GM12878 (cell line): ENCODE data around the gene CCN6. TPM values are rescaled to one million over a fixed set of nuclear protein-coding genes. Genes with fewer than 3 reads are reported as not detected.

Experiments used
- ATAC-seq: fragments of 200-7000 bp; cut with Tn5 transposase; 3 replicates; pipeline ENCODE4 v1.9.1; 2020; ENCODE audit warnings: mild to moderate bottlenecking, moderate library complexity
- BruUV-seq: library from RNA; stranded (reverse); fragments of 400-500 nt; replicated peaks from 2 replicates; lab custom pipeline; 2021; lab: Mats Ljungman, UMichigan
- CTCF ChIA-PET: fragments of 300-600 bp; sonication (Branson Sonifier 250); formaldehyde crosslinking; extraction: SDS; loops from one replicate; lab custom pipeline; 2021; ENCODE audit warnings: inconsistent platforms; lab: Yijun Ruan, JAX
- POLR2A ChIA-PET: fragments of 350-600 bp; formaldehyde crosslinking; extraction: SDS; loops from one replicate; lab custom pipeline; 2021; ENCODE audit warnings: inconsistent platforms; lab: Charles Lee
- RAD21 ChIA-PET: fragments of 300-600 bp; sonication (Branson Sonifier 250); formaldehyde crosslinking; loops from one replicate; lab custom pipeline; 2023; ENCODE audit warnings: antibody characterized with exemption; ENCODE audit not compliant: unreplicated experiment; lab: Charles Lee
- SMC1A ChIA-PET: fragments of 300-600 bp; sonication (Branson Sonifier 250); formaldehyde crosslinking; loops from one replicate; lab custom pipeline; 2023; ENCODE audit not compliant: unreplicated experiment, uncharacterized antibody; lab: Charles Lee
- DNase-seq: peaks from one replicate; pipeline ENCODE4 v3.0.0-alpha.2; 2011; ENCODE audit warnings: low read depth, low spot score
- FAIRE-seq: peaks from 3 replicates; lab custom pipeline; 2011; peaks lifted over from hg19 to GRCh38; lab: Jason Lieb, UNC
- H2AFZ ChIP-seq: 2 replicates; pipeline ENCODE4 v1.6.0; 2011; ENCODE audit warnings: low read depth, low read length, control low read depth; ENCODE audit not compliant: control insufficient read depth
- H3K27ac ChIP-seq: 2 replicates; pipeline ENCODE4 v1.5.1; 2011; ENCODE audit warnings: control low read depth; ENCODE audit not compliant: control insufficient read depth, insufficient read depth
- H3K27me3 ChIP-seq, 2 experiments: replicated peaks in 1 of 2; 2 replicates each; pipeline versions ENCODE4 v1.6.0 to v1.6.1; 2011; ENCODE audit warnings: low read length in 1 of 2; ENCODE audit not compliant: control insufficient read depth in 2 of 2, insufficient read depth in 2 of 2
- H3K36me3 ChIP-seq, 2 experiments: 2 replicates each; pipeline ENCODE4 v1.5.1; 2011; ENCODE audit warnings: low read length in 1 of 2; ENCODE audit not compliant: control insufficient read depth in 2 of 2, insufficient read depth in 2 of 2
- H3K4me1 ChIP-seq: 2 replicates; pipeline ENCODE4 v1.6.1; 2011; ENCODE audit warnings: mild to moderate bottlenecking, low read length, moderate library complexity, mixed read lengths; ENCODE audit not compliant: control insufficient read depth, insufficient read depth
- H3K4me2 ChIP-seq: 2 replicates; pipeline ENCODE4 v1.6.0; 2011; ENCODE audit warnings: control low read depth; ENCODE audit not compliant: control insufficient read depth, insufficient read depth
- H3K4me3 ChIP-seq: fragments of 200-600 bp; sonication (generic); 2 replicates; pipeline ENCODE4 v1.5.1; 2016
- H3K79me2 ChIP-seq: 2 replicates; pipeline ENCODE4 v1.6.0; 2011; ENCODE audit warnings: low read length; ENCODE audit not compliant: control insufficient read depth, insufficient read depth
- H3K9ac ChIP-seq: 2 replicates; pipeline ENCODE4 v1.8.0; 2011; ENCODE audit warnings: low read length, control low read depth, mixed read lengths; ENCODE audit not compliant: control insufficient read depth, insufficient read depth
- H3K9me3 ChIP-seq: replicated peaks from 3 replicates; pipeline ENCODE4 v1.5.1; 2011; ENCODE audit warnings: mild to moderate bottlenecking, low read length; ENCODE audit not compliant: control insufficient read depth, insufficient read depth
- H4K20me1 ChIP-seq: 2 replicates; pipeline ENCODE4 v1.6.0; 2011; ENCODE audit not compliant: control insufficient read depth, insufficient read depth
- ASH2L ChIP-seq: fragments of 300-600, 200-600 bp; sonication (generic); IDR thresholded peaks from 2 replicates; pipeline ENCODE4 v1.6.1; 2017; ENCODE audit warnings: low read depth, mild to moderate bottlenecking, borderline replicate concordance
- CBX3 ChIP-seq: fragments of 200-600 bp; sonication (generic); IDR thresholded peaks from 2 replicates; pipeline ENCODE4 v1.6.1; 2016; ENCODE audit warnings: low read depth, borderline replicate concordance
- CHD2 ChIP-seq: IDR thresholded peaks from 2 replicates; pipeline ENCODE4 v1.6.1; 2011; ENCODE audit warnings: low read depth, low read length, improper control_type of control experiment, borderline replicate concordance
- EZH2 ChIP-seq: IDR thresholded peaks from 2 replicates; pipeline ENCODE4 v1.6.1; 2012; ENCODE audit warnings: low read depth, mild to moderate bottlenecking, control low read depth, inconsistent platforms, low read length, borderline replicate concordance; ENCODE audit not compliant: control insufficient read depth
- IRF4 ChIP-seq: IDR thresholded peaks from 2 replicates; pipeline ENCODE4 v1.6.1; 2011; ENCODE audit warnings: low read depth, low read length
- LARP7 ChIP-seq: fragments of 450-650 bp; IDR thresholded peaks from 2 replicates; pipeline ENCODE4 v1.6.1; 2017; ENCODE audit warnings: mild to moderate bottlenecking
- NBN ChIP-seq: fragments of 450-650 bp; IDR thresholded peaks from 2 replicates; pipeline ENCODE4 v1.6.1; 2016
- NFXL1 ChIP-seq: fragments of 450-650 bp; IDR thresholded peaks from 2 replicates; pipeline ENCODE4 v1.6.1; 2017; ENCODE audit warnings: antibody characterized with exemption, mild to moderate bottlenecking, borderline replicate concordance
- RAD51 ChIP-seq: fragments of 450-650 bp; IDR thresholded peaks from 2 replicates; pipeline ENCODE4 v1.6.1; 2016; ENCODE audit warnings: moderate library complexity, mild to moderate bottlenecking, inconsistent platforms
- SIX5 ChIP-seq: IDR thresholded peaks from 2 replicates; pipeline ENCODE4 v1.6.1; 2011; ENCODE audit warnings: mild to moderate bottlenecking, low read depth, low read length, moderate library complexity; ENCODE audit not compliant: severe bottlenecking
- TARDBP ChIP-seq: IDR thresholded peaks from 2 replicates; pipeline ENCODE4 v1.6.1; 2016; ENCODE audit warnings: borderline replicate concordance
- TCF12 ChIP-seq: IDR thresholded peaks from 2 replicates; pipeline ENCODE4 v1.6.1; 2011; ENCODE audit warnings: low read depth, mild to moderate bottlenecking, low read length
- ZNF217 ChIP-seq: fragments of 450-650 bp; IDR thresholded peaks from 2 replicates; pipeline ENCODE4 v1.6.1; 2017; ENCODE audit warnings: antibody characterized with exemption, mild to moderate bottlenecking
- ZNF274 ChIP-seq: IDR thresholded peaks from one replicate; pipeline ENCODE4 v1.8.0; 2011; ENCODE audit not compliant: insufficient read length, insufficient read depth
- ZSCAN29 ChIP-seq: fragments of 450-650 bp; IDR thresholded peaks from 2 replicates; pipeline ENCODE4 v1.6.1; 2017; ENCODE audit warnings: mild to moderate bottlenecking, moderate library complexity
- whole genome bisulfite sequencing: methylation state at CpG from one replicate; pipeline ENCODE4 v1.1.6; 2016; ENCODE audit warnings: low lambda C conversion rate; ENCODE audit not compliant: insufficient replicate concordance, insufficient coverage; ENCODE audit errors: missing lambda C conversion rate; 5-methylcytosine and 5-hydroxymethylcytosine counted together
- in situ Hi-C: fragments of 300-500 bp; cut with MboI; formaldehyde crosslinking; loops from 9 replicates; pipeline ENCODE4 v1.14.3; 2018; ENCODE audit warnings: mixed read lengths
- intact Hi-C: fragments of 100-400 bp; cut with micrococcal nuclease; formaldehyde crosslinking; loops from one replicate; pipeline ENCODE4 v1.14.2; 2022; ENCODE audit not compliant: unreplicated experiment
- polyA plus RNA-seq, 11 experiments: library from polyadenylated mRNA; depleted of rRNA in 4 of 11; unstranded in 6 of 11; stranded (reverse) in 5 of 11; fragments of >200 nt; fragmentation: Nextera tagmentation in 4 of 11; fragmentation: Illumina TruSeq in 1 of 11; extraction: Ambion mirVana in 4 of 11; extraction: Trizol in 1 of 11; gene quantifications; 1 replicate in 1 of 11; 2 replicates in 10 of 11; pipeline versions ENCODE4 v1.2.1 to v1.2.3, GENCODE V29; 2011 to 2016; ENCODE audit warnings: inconsistent platforms in 2 of 11, missing spikeins in 2 of 11, low read depth in 1 of 11
- total RNA-seq, 4 experiments: library from RNA; depleted of rRNA in 3 of 4; stranded (reverse); fragments of >200 nt in 3 of 4; fragmentation: Illumina TruSeq in 1 of 4; extraction: Trizol in 1 of 4; gene quantifications; 2 replicates each; pipeline versions ENCODE4 v1.2.1 to v1.2.3, GENCODE V29; 2013 to 2021
- TF ChIP-seq, protein P1 (sequence below): fragments of 450-650 bp; formaldehyde crosslinking; IDR thresholded peaks from 2 replicates; pipeline ENCODE4 v1.4.0; 2022; ENCODE audit warnings: mild to moderate bottlenecking, moderate library complexity
- TF ChIP-seq, protein P2 (sequence below): fragments of 450-650 bp; IDR thresholded peaks from 2 replicates; pipeline ENCODE4 v1.6.1; 2016; ENCODE audit warnings: mild to moderate bottlenecking, moderate library complexity, borderline replicate concordance
- TF ChIP-seq, protein P3 (sequence below): IDR thresholded peaks from 2 replicates; pipeline ENCODE4 v1.6.1; 2012; ENCODE audit warnings: low read length, inconsistent platforms

Gene CCN6
- total and polyA plus RNA-seq, 10 of the 15 experiments (the other 5 are each of a cell fraction or from before 2014, with no cell fraction given) = 0.05 to 0.24 (median 0.19) TPM; not detected in 5

DNA sequence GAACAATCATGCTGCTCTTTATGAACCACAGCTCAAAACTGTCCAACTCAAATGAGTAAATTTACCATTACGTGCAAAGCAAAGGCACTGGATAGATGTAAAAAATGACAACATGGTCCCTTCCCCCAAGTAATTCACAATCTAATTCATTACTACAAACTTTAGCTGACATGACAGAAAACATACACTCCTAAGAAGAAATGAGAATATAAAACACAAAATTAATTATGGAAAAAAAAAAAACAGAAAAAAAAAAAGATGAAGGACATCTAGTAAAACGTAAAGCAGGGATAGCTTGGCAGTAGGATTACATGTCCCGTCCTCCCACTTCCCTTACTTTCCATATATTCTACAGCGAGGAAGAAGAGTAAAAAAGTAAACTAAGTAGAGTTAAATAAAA lies 27.7 kb downstream of the CCN6 start:
- Histone ChIP-seq H3K4me2 (no peak overlapping the region), H3K4me3 (no peak overlapping the region), H3K36me3 (no peaks in the 10 kb centered on the region; a peak in 1 of 4 replicates), H3K79me2 (no peaks in the 10 kb centered on the region), H3K4me1 (no peaks in the 10 kb centered on the region)
- ChIA-PET CTCF (interaction anchor here (0.6 to 1.2 kb wide), 5 partner anchors 24 to 292 kb away, joined by 3 to 6 read pairs (median 3); no protein-coding TSS in a partner anchor), RAD21 (interaction anchor here (0.6 kb wide), 1 partner anchor 182 kb away, joined by 4 read pairs; no protein-coding TSS in a partner anchor)
- in situ Hi-C loops = no loop called here
- no peak for ATAC-seq
- intact Hi-C loops = no loop called here
- TF ChIP-seq ZSCAN29 = no peak
- no peak for TF ChIP-seq TARDBP
- TF ChIP-seq, protein P1, sequence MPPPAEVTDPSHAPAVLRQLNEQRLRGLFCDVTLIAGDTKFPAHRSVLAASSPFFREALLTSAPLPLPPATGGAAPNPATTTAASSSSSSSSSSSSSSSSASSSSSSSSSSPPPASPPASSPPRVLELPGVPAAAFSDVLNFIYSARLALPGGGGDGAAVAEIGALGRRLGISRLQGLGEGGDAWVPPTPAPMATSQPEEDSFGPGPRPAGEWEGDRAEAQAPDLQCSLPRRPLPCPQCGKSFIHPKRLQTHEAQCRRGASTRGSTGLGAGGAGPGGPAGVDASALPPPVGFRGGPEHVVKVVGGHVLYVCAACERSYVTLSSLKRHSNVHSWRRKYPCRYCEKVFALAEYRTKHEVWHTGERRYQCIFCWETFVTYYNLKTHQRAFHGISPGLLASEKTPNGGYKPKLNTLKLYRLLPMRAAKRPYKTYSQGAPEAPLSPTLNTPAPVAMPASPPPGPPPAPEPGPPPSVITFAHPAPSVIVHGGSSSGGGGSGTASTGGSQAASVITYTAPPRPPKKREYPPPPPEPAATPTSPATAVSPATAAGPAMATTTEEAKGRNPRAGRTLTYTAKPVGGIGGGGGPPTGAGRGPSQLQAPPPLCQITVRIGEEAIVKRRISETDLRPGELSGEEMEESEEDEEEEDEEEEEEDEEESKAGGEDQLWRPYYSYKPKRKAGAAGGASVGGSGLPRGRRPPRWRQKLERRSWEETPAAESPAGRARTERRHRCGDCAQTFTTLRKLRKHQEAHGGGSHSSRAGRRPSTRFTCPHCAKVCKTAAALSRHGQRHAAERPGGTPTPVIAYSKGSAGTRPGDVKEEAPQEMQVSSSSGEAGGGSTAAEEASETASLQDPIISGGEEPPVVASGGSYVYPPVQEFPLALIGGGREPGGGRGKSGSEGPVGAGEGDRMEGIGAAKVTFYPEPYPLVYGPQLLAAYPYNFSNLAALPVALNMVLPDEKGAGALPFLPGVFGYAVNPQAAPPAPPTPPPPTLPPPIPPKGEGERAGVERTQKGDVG (CRISPR knock-in tag) = no peak
- no peak for TF ChIP-seq CHD2
- no peak for TF ChIP-seq ASH2L
- no peak for TF ChIP-seq ZNF274
- TF ChIP-seq, protein P2, sequence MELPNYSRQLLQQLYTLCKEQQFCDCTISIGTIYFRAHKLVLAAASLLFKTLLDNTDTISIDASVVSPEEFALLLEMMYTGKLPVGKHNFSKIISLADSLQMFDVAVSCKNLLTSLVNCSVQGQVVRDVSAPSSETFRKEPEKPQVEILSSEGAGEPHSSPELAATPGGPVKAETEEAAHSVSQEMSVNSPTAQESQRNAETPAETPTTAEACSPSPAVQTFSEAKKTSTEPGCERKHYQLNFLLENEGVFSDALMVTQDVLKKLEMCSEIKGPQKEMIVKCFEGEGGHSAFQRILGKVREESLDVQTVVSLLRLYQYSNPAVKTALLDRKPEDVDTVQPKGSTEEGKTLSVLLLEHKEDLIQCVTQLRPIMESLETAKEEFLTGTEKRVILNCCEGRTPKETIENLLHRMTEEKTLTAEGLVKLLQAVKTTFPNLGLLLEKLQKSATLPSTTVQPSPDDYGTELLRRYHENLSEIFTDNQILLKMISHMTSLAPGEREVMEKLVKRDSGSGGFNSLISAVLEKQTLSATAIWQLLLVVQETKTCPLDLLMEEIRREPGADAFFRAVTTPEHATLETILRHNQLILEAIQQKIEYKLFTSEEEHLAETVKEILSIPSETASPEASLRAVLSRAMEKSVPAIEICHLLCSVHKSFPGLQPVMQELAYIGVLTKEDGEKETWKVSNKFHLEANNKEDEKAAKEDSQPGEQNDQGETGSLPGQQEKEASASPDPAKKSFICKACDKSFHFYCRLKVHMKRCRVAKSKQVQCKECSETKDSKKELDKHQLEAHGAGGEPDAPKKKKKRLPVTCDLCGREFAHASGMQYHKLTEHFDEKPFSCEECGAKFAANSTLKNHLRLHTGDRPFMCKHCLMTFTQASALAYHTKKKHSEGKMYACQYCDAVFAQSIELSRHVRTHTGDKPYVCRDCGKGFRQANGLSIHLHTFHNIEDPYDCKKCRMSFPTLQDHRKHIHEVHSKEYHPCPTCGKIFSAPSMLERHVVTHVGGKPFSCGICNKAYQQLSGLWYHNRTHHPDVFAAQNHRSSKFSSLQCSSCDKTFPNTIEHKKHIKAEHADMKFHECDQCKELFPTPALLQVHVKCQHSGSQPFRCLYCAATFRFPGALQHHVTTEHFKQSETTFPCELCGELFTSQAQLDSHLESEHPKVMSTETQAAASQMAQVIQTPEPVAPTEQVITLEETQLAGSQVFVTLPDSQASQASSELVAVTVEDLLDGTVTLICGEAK = no peak
- TF ChIP-seq, protein P3, sequence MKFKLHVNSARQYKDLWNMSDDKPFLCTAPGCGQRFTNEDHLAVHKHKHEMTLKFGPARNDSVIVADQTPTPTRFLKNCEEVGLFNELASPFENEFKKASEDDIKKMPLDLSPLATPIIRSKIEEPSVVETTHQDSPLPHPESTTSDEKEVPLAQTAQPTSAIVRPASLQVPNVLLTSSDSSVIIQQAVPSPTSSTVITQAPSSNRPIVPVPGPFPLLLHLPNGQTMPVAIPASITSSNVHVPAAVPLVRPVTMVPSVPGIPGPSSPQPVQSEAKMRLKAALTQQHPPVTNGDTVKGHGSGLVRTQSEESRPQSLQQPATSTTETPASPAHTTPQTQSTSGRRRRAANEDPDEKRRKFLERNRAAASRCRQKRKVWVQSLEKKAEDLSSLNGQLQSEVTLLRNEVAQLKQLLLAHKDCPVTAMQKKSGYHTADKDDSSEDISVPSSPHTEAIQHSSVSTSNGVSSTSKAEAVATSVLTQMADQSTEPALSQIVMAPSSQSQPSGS = no peak
- no peak for TF ChIP-seq NFXL1
- TF ChIP-seq SIX5 = no peak
- TF ChIP-seq EZH2 = no peak
- TF ChIP-seq RAD51 = no peak
- no peak for TF ChIP-seq LARP7
- TF ChIP-seq CBX3 = no peak
- no peak for TF ChIP-seq ZNF217
- TF ChIP-seq NBN = no peak
- TF ChIP-seq TCF12 = no peak
- TF ChIP-seq IRF4 = no peak
- TF ChIP-seq, all 136 proteins: peak for 0
- no peak for FAIRE-seq
- Histone ChIP-seq H3K27ac (no peak overlapping the region), H4K20me1 (no peaks in the 10 kb centered on the region), H3K9ac (no peak overlapping the region), H3K27me3 (no peaks in the 10 kb centered on the region), H3K9me3 (no peaks in the 10 kb centered on the region), H2AFZ (no peak overlapping the region)
- SMC1A ChIA-PET = interaction anchor here (0.6 kb wide), 1 partner anchor 770 kb away, joined by 4 read pairs; no protein-coding TSS in a partner anchor
- POLR2A ChIA-PET = no interaction called here
- no TSS peak for BruUV-seq
- 98% methylated on average over 4 of the region's 4 CpGs for WGBS
- DNase-seq = no peak
